Heart left ventricle (tissue), 16 donors: Measurements from ENCODE around the gene GPT2. TPM values are rescaled to one million over a fixed set of nuclear protein-coding genes. Genes with fewer than 3 reads are reported as not detected.
A peak's percentile ranks its signal among the peaks of the same experiment; 100 is the strongest.

ENCODE experiments used
- ATAC-seq, 4 donors: fragments of 200-7000 bp; cut with Tn5 transposase; one replicate each; pipeline ENCODE4 v1.9.1; 2020 to 2022; ENCODE audit warnings: moderate library complexity in 4 of 4, mild to moderate bottlenecking in 3 of 4, moderate number of reproducible peaks in 1 of 4
- DNase-seq, 5 donors: peaks; one replicate each; pipeline ENCODE4 v3.0.0-alpha.2; 2020
- H3K27ac ChIP-seq, 12 donors: fragments of 200-600 bp; sonication (generic) in 4 of 12; one replicate each; pipeline versions ENCODE4 v1.5.0 to v1.8.0; 2016 to 2022; ENCODE audit warnings: mild to moderate bottlenecking in 2 of 12
- H3K27me3 ChIP-seq, 9 donors: fragments of 200-600 bp; sonication (generic) in 2 of 9; one replicate each; pipeline versions ENCODE4 v1.5.1 to v1.8.0; 2016 to 2022; ENCODE audit warnings: mild to moderate bottlenecking in 3 of 9
- H3K36me3 ChIP-seq, 9 donors: fragments of 200-600 bp; sonication (generic) in 2 of 9; one replicate each; pipeline versions ENCODE4 v1.5.0 to v1.8.0; 2018 to 2022; ENCODE audit warnings: mild to moderate bottlenecking in 2 of 9
- H3K4me1 ChIP-seq, 12 donors: fragments of 200-600 bp; sonication (generic) in 4 of 12; one replicate each; pipeline versions ENCODE4 v1.5.0 to v1.8.0; 2016 to 2022; ENCODE audit warnings: mild to moderate bottlenecking in 3 of 12
- H3K4me3 ChIP-seq, 12 donors: fragments of 200-600 bp; sonication (generic) in 4 of 12; one replicate each; pipeline versions ENCODE4 v1.5.0 to v1.8.0; 2017 to 2022; ENCODE audit warnings: mild to moderate bottlenecking in 9 of 12, moderate library complexity in 4 of 12
- H3K9me3 ChIP-seq, 12 donors: fragments of 200-600 bp; sonication (generic) in 4 of 12; one replicate each; pipeline versions ENCODE4 v1.5.0 to v1.8.0; 2016 to 2022; ENCODE audit warnings: mild to moderate bottlenecking in 1 of 12
- POLR2A ChIP-seq, 2 donors: fragments of 450-650 bp; IDR thresholded peaks; one replicate each; pipeline ENCODE4 v1.6.1; 2017; ENCODE audit warnings: antibody characterized with exemption in 2 of 2, mild to moderate bottlenecking in 2 of 2, moderate library complexity in 2 of 2
- WGBS, 4 donors: extraction: QIAGEN DNeasy Blood & Tissue Kit in 2 of 4; methylation state at CpG; one replicate each; pipeline versions ENCODE4 v1.1.5 to v1.1.7; 2013 to 2018; 5-methylcytosine and 5-hydroxymethylcytosine counted together
- intact Hi-C, 10 donors: fragments of 100-400 bp; cut with DNase I; formaldehyde crosslinking; loops; one replicate each; pipeline versions ENCODE4 v1.11.1 to v1.14.2; 2022
- long read RNA-seq, 3 donors: library from polyadenylated mRNA; unstranded; transcript quantifications; one replicate each; pipeline ENCODE4 v2.0.0, GENCODE V29; 2020 to 2021
- polyA plus RNA-seq, 2 donors: library from polyadenylated mRNA; stranded (reverse); fragments of 200-250 nt; gene quantifications; one replicate each; pipeline ENCODE4 v1.2.3, GENCODE V29; 2013
- total RNA-seq, 9 donors: library from RNA; depleted of rRNA in 2 of 9; stranded (reverse); fragments of >200 nt in 2 of 9; fragmentation: NEBNext Ultra II Directional in 3 of 9; extraction: Animal tissue kit (Norgen Biotek cat#: 25700) in 3 of 9; gene quantifications; one replicate each; pipeline versions ENCODE4 v1.1.0 to v1.2.4, GENCODE V29; 2016 to 2023
- TF ChIP-seq, protein P1 (sequence below), 12 donors: fragments of 200-600 bp; sonication (generic) in 4 of 12; IDR thresholded peaks; one replicate each; pipeline versions ENCODE4 v1.5.0 to v1.8.0; 2018 to 2022; ENCODE audit warnings: antibody characterized with exemption in 12 of 12, mild to moderate bottlenecking in 5 of 12
- donor health status: ischemic (EF 13 %, LVEDD 7.1; RV severe dilation, severe dysfunction).
- donor health status: healthy with polysubstance abuse.
- donor health status: DM: no; HTN: yes; CAD: no.
- donor health status: DM: no; HTN: no; CAD: no.
- donor health status: ischemic (EF 25% LVEDD 6.9; RV normal size, moderate dysfunction).
- donor health status: ischemic (EF 25% LVEDD 5.7; RV mildly dilated, moderate dysfunction).
- donor health status: healthy.
- donor health status: DM: yes; HTN: yes; CAD: no.
- donor health status: ischemic (EF 35%, LVEDD 5.7; RV mildly dilated, moderate dysfunction).
- donor health status: nonischemic (EF 11% LVEDD 7.7; RV severe dilation, severe dysfunction).
- donor health status: DM: yes; HTN: yes; CAD: no.
- donor health status: PGD.
- donor health status: ischemic (EF 29% LVEDD 5.4; RV normal size, mild dysfunction).
- donor health status: nonischemic (EF 23%, LVEDD 6.1; RV moderate dilation, normal function).

The GPT2 gene, protein sequence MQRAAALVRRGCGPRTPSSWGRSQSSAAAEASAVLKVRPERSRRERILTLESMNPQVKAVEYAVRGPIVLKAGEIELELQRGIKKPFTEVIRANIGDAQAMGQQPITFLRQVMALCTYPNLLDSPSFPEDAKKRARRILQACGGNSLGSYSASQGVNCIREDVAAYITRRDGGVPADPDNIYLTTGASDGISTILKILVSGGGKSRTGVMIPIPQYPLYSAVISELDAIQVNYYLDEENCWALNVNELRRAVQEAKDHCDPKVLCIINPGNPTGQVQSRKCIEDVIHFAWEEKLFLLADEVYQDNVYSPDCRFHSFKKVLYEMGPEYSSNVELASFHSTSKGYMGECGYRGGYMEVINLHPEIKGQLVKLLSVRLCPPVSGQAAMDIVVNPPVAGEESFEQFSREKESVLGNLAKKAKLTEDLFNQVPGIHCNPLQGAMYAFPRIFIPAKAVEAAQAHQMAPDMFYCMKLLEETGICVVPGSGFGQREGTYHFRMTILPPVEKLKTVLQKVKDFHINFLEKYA
- total RNA-seq (10 to 100 TPM; 10.9 to 30.6 (median 15.3) TPM), polyA plus RNA-seq (1 to 10 TPM; 8.5 to 9.0 TPM)
- long read RNA-seq, donor 1, transcript GPT2-201 (12 exons, 3,984 nt): major isoform, 37 of 56 reads
- long read RNA-seq, donor 1, partial matches to known transcripts: 13 of 56 reads
- long read RNA-seq, donor 1, other reads (novel, unspliced or antisense): 3 of 56 reads
- long read RNA-seq, donor 2, transcript GPT2-201 (12 exons, 3,984 nt): major isoform, 9 of 29 reads
- long read RNA-seq, donor 2, partial matches to known transcripts: 6 of 29 reads
- long read RNA-seq, donor 2, other reads (novel, unspliced or antisense): 13 of 29 reads
- long read RNA-seq, donor 3, transcript GPT2-201 (12 exons, 3,984 nt): major isoform, 28 of 42 reads
- long read RNA-seq, donor 3, partial matches to known transcripts: 4 of 42 reads
- long read RNA-seq, donor 3, other reads (novel, unspliced or antisense): 9 of 42 reads

DNA sequence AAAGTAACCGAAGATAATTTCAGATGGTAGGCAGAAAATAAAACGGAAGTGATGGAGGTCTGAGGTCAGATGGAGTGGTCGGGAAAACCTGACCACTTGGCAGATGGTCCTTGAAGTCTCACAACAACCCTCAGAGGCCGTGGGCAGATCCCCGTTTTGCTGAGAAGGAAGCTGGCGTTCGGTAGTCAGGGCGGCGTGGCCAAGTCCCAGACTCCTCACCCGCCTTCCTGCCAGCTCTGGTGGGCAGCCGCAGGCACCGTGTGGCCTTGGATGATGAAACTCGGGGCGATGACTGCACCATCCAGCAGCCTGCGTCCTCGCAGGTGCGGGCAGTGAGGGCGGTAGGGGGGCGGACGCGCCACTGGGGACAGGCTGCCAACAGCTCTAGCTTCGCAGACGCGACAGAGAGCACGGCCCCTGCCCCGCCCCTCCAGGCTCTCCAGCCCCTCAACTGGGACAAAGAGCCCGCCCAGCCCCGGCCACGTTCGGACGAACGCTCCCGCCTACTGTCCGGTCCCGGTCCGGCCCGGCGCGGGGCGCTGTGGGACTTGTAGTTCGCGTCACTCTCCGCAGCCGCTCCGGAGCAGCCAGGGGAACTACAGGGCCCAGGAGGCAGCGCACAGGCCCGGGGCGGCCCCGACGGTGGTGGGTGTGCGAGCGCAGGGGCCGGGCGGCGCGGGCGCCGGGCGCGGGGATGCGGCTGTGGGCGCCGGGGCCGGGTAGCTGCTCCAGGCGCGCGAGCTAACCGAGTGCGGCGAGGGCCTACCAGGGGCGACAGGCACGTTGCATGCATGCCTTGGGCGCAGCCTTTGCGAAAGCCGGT, at the start of gene GPT2:
Gene GPT2 (plus strand): TSS at position 673 of the 823 bp plus-strand sequence. CDS start 354 bp downstream, outside the sequence.
- H3K27ac ChIP-seq: peak within 1 kb of the TSS in 8 of 12 donors; percentile 11 to 70 (median 62)
- DNase-seq (peak; percentile 97 to 99 (median 98)), ATAC-seq (peak; percentile 99)
- 0 to 2% (median 1%) methylated on average over 11 to 75 of the region's 75 CpGs for WGBS, 4 donors
- H3K4me3 ChIP-seq: peak within 1 kb of the TSS; percentile 70 to 96 (median 88)
- intact Hi-C loops: no loop called here
- no peaks in the 10 kb centered on the region for H3K27me3 ChIP-seq
- no peaks in the 10 kb centered on the region for H3K9me3 ChIP-seq
- TF ChIP-seq, protein P1, sequence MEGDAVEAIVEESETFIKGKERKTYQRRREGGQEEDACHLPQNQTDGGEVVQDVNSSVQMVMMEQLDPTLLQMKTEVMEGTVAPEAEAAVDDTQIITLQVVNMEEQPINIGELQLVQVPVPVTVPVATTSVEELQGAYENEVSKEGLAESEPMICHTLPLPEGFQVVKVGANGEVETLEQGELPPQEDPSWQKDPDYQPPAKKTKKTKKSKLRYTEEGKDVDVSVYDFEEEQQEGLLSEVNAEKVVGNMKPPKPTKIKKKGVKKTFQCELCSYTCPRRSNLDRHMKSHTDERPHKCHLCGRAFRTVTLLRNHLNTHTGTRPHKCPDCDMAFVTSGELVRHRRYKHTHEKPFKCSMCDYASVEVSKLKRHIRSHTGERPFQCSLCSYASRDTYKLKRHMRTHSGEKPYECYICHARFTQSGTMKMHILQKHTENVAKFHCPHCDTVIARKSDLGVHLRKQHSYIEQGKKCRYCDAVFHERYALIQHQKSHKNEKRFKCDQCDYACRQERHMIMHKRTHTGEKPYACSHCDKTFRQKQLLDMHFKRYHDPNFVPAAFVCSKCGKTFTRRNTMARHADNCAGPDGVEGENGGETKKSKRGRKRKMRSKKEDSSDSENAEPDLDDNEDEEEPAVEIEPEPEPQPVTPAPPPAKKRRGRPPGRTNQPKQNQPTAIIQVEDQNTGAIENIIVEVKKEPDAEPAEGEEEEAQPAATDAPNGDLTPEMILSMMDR (IDR thresholded peaks at IDR 0.05): peak in 5 of 12 donors; percentile 23 to 40 (median 26)
- TF ChIP-seq POLR2A (IDR thresholded peaks at IDR 0.05): peak in 1 of 2 donors; percentile 30
- peaks cover 0 to 29% (median 9%) of the 10 kb centered on the region in 12 donors for H3K4me1 ChIP-seq
- no peaks in the 10 kb centered on the region for H3K36me3 ChIP-seq

DNA sequence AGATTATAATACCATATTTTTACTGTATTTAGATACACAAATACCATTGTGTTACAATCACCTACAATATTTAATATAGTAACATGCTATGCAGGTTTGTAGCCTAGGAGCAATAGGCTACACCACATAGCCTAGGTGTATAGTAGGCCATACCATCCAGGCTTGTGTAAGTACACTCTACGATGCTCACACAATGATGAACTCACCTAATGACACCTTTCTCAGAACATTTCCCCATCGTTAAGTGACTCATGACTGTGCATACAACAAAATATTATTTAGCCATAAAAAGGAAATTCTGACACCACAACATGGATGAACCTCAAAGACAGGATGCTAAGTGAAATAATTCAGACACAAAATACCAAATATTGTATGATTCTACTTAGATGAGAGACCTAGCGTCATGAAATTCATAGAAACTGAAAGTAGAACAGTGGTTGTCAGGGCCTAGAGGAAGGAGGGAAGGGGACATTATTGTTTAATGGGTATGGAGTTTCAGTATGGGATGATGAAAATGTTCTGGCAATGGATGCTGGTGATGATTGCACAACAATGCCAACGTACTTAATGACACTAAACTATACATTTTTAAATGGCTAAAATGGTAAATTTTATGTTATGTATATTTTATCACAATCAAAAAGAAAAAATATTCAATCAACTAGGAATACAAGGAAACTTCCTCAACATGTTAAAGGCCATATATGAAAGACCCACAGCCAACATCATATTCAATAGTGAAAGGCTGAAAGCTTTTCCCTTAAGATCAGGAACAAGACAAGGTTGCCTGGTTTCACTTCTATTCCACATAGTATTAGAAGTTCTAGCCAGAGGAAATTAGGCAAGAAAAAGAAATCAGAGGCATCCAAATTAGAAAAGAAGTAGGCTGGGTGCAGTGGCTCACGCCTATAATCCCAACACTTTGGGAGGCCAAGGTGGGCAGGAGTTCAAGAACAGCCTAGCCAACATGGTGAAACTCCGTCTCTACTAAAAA, 47.3 kb upstream of the GPT2 start:
- intact Hi-C loops: no loop called here
- DNase-seq (no peak), ATAC-seq (no peak)
- no peaks in the 10 kb centered on the region for H3K36me3 ChIP-seq
- peak overlapping the region in 1 of 12 donors; percentile 28 for H3K27ac ChIP-seq
- no peak overlapping the region for H3K4me3 ChIP-seq
- WGBS, 4 donors: 87 to 90% (median 89%) methylated on average over 6 of the region's 6 CpGs
- no peak for TF ChIP-seq POLR2A (IDR thresholded peaks at IDR 0.05)
- TF ChIP-seq, protein P1 (IDR thresholded peaks at IDR 0.05): no peak
- peaks cover 0 to 7% (median 0%) of the 10 kb centered on the region in 12 donors for H3K4me1 ChIP-seq
- peaks cover 0 to under 1% (median 0%) of the 10 kb centered on the region in 12 donors for H3K9me3 ChIP-seq
- H3K27me3 ChIP-seq: no peaks in the 10 kb centered on the region

DNA sequence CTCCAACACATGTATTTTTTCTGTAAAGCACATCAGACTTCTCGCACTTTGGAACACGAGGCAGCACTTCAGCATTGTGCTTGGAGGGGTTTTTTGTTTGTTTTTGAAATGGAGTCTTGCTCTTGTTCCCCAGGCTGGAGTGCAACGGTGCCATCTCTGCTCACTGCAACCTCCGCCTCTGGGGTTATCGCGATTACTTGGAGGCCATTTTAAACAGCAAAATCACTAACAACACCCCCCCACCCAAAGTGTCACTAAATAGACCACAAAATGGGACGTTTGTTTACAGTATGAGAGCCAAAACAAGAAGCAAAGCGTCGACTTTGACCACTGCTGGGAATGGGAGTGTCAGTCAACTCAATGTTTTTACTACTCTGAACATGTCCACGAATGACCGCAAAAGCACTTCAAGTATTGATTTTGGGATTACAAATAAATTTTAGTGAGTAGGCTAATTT, 44.1 kb upstream of the GPT2 start:
- Histone ChIP-seq H3K4me1 (peaks cover 0 to 7% (median 0%) of the 10 kb centered on the region in 12 donors), H3K27ac (no peak overlapping the region), H3K9me3 (peaks cover 0 to 9% (median 0%) of the 10 kb centered on the region in 12 donors), H3K27me3 (peaks cover 0 to 14% (median 10%) of the 10 kb centered on the region in 9 donors), H3K36me3 (no peaks in the 10 kb centered on the region), H3K4me3 (no peak overlapping the region)
- ATAC-seq (no peak), DNase-seq (no peak)
- 74 to 80% (median 77%) methylated on average over 11 of the region's 11 CpGs for WGBS, 4 donors
- no peak for TF ChIP-seq POLR2A (IDR thresholded peaks at IDR 0.05)
- TF ChIP-seq, protein P1 (IDR thresholded peaks at IDR 0.05): no peak
- intact Hi-C loops: no loop called here
